IMR-90 (cell line): ENCODE data around the gene WNT4. TPM values are rescaled to one million over a fixed set of nuclear protein-coding genes. Genes with fewer than 3 reads are reported as not detected.

Experiments
- ATAC-seq: fragments of 200-7000 bp; cut with Tn5 transposase; 2 replicates; pipeline ENCODE4 v1.9.1; 2020; ENCODE audit warnings: low read depth, mild to moderate bottlenecking, moderate library complexity
- BruUV-seq: library from RNA; stranded (reverse); fragments of 400-500 nt; replicated peaks from 2 replicates; lab custom pipeline; 2021; lab: Mats Ljungman, UMichigan
- CTCF ChIA-PET: fragments of 300-600 bp; formaldehyde crosslinking; extraction: SDS; loops from one replicate; lab custom pipeline; 2021; ENCODE audit warnings: antibody characterized with exemption; lab: Yijun Ruan, JAX
- POLR2A ChIA-PET: fragments of 300-600 bp; sonication (Branson Sonifier 250); formaldehyde crosslinking; loops from one replicate; lab custom pipeline; 2022; ENCODE audit warnings: antibody characterized with exemption; ENCODE audit not compliant: unreplicated experiment; lab: Charles Lee
- DNase-seq: peaks from one replicate; pipeline ENCODE4 v3.0.0; 2013
- H2AFZ ChIP-seq: replicated peaks from 2 replicates; pipeline ENCODE3; 2013; ENCODE audit warnings: low read length, mild to moderate bottlenecking; ENCODE audit not compliant: poor library complexity
- H2AK5ac ChIP-seq: 2 replicates; pipeline ENCODE4 v1.6.1; 2013; ENCODE audit warnings: low read depth, low read length, inconsistent platforms
- H2AK9ac ChIP-seq: replicated peaks from 2 replicates; pipeline ENCODE3; 2013; ENCODE audit warnings: mild to moderate bottlenecking, low read depth, low read length, moderate library complexity; ENCODE audit not compliant: poor library complexity
- H2BK120ac ChIP-seq: 2 replicates; pipeline ENCODE4 v1.6.1; 2013; ENCODE audit warnings: low read depth, low read length, inconsistent platforms
- H2BK15ac ChIP-seq: 3 replicates; pipeline ENCODE4 v1.6.1; 2013; ENCODE audit warnings: low read depth, low read length, inconsistent platforms
- H2BK20ac ChIP-seq: 2 replicates; pipeline ENCODE4 v1.6.1; 2013; ENCODE audit warnings: low read depth, mild to moderate bottlenecking, inconsistent platforms, low read length, moderate library complexity
- H2BK5ac ChIP-seq: 2 replicates; pipeline ENCODE4 v1.6.1; 2013; ENCODE audit warnings: mild to moderate bottlenecking, low read depth, low read length, inconsistent platforms; ENCODE audit not compliant: poor library complexity, severe bottlenecking
- H3K14ac ChIP-seq: replicated peaks from 2 replicates; pipeline ENCODE4 v1.6.1; 2013; ENCODE audit warnings: low read depth, low read length, inconsistent platforms
- H3K18ac ChIP-seq: 2 replicates; pipeline ENCODE4 v1.6.1; 2013; ENCODE audit warnings: low read depth, low read length, control low read depth
- H3K23ac ChIP-seq: 2 replicates; pipeline ENCODE4 v1.6.1; 2013; ENCODE audit warnings: low read depth, low read length, inconsistent platforms
- H3K27ac ChIP-seq: 2 replicates; pipeline ENCODE4 v1.5.1; 2013; ENCODE audit warnings: mild to moderate bottlenecking, control low read depth, low read length; ENCODE audit not compliant: insufficient read depth
- H3K27me3 ChIP-seq: 2 replicates; pipeline ENCODE4 v1.6.1; 2013; ENCODE audit warnings: low read length; ENCODE audit not compliant: control insufficient read depth, insufficient read depth
- H3K36me3 ChIP-seq: 2 replicates; pipeline ENCODE4 v1.6.1; 2013; ENCODE audit warnings: low read length, mixed read lengths; ENCODE audit not compliant: control insufficient read depth, insufficient read depth
- H3K4ac ChIP-seq: 2 replicates; pipeline ENCODE4 v1.6.1; 2013; ENCODE audit warnings: low read depth, low read length, inconsistent platforms
- H3K4me1 ChIP-seq: 2 replicates; pipeline ENCODE4 v1.6.1; 2013; ENCODE audit warnings: low read length, mixed read lengths; ENCODE audit not compliant: control insufficient read depth, insufficient read depth
- H3K4me2 ChIP-seq: 2 replicates; pipeline ENCODE4 v1.6.1; 2013; ENCODE audit warnings: low read depth, mild to moderate bottlenecking, control low read depth, low read length, moderate library complexity
- H3K4me3 ChIP-seq: 2 replicates; pipeline ENCODE4 v1.5.1; 2013; ENCODE audit warnings: low read depth, mild to moderate bottlenecking, control low read depth, low read length, moderate library complexity; ENCODE audit not compliant: insufficient read depth
- H3K56ac ChIP-seq: 2 replicates; pipeline ENCODE4 v1.6.1; 2013; ENCODE audit warnings: low read length, inconsistent platforms; ENCODE audit not compliant: insufficient read depth; ENCODE audit errors: extremely low read depth
- H3K79me1 ChIP-seq, 2 experiments: 2 replicates each; pipeline ENCODE4 v1.6.1; 2013; ENCODE audit warnings: low read length in 2 of 2, inconsistent platforms in 1 of 2, low read depth in 1 of 2
- H3K9ac ChIP-seq: 2 replicates; pipeline ENCODE4 v1.6.1; 2013; ENCODE audit warnings: low read depth, low read length, control low read depth
- H3K9me1 ChIP-seq: 2 replicates; pipeline ENCODE4 v1.6.1; 2013; ENCODE audit warnings: low read length, inconsistent platforms; ENCODE audit not compliant: insufficient read depth
- H3K9me3 ChIP-seq: 2 replicates; pipeline ENCODE4 v1.6.1; 2013; ENCODE audit warnings: low read length; ENCODE audit not compliant: control insufficient read depth, insufficient read depth
- H4K20me1 ChIP-seq: 2 replicates; pipeline ENCODE4 v1.6.1; 2013; ENCODE audit warnings: low read length, inconsistent platforms; ENCODE audit not compliant: insufficient read depth
- H4K5ac ChIP-seq: 2 replicates; pipeline ENCODE4 v1.6.1; 2013; ENCODE audit warnings: mild to moderate bottlenecking, low read depth, low read length, control low read depth
- H4K8ac ChIP-seq, 2 experiments: 2 replicates each; pipeline ENCODE4 v1.6.1; 2013; ENCODE audit warnings: low read depth in 2 of 2, low read length in 2 of 2, control low read depth in 1 of 2, inconsistent platforms in 1 of 2
- H4K91ac ChIP-seq: 2 replicates; pipeline ENCODE4 v1.6.1; 2013; ENCODE audit warnings: low read depth, low read length, inconsistent platforms; ENCODE audit not compliant: insufficient read depth
- MAFK ChIP-seq: IDR thresholded peaks from 2 replicates; pipeline ENCODE4 v1.6.1; 2012; ENCODE audit warnings: low read depth, low read length, improper control_type of control experiment
- MXI1 ChIP-seq: IDR thresholded peaks from 2 replicates; pipeline ENCODE4 v1.6.1; 2012; ENCODE audit warnings: low read depth, mild to moderate bottlenecking, low read length, moderate library complexity, borderline replicate concordance
- RCOR1 ChIP-seq: IDR thresholded peaks from 2 replicates; pipeline ENCODE4 v1.6.1; 2012; ENCODE audit warnings: mild to moderate bottlenecking, low read length, improper control_type of control experiment; ENCODE audit not compliant: insufficient replicate concordance
- RFX5 ChIP-seq: IDR thresholded peaks from 2 replicates; pipeline ENCODE4 v1.8.0; 2012; ENCODE audit warnings: low read depth, mild to moderate bottlenecking, low read length, moderate library complexity
- SMC3 ChIP-seq: fragments of 150-350 bp; IDR thresholded peaks from 2 replicates; pipeline ENCODE4 v1.6.1; 2016; ENCODE audit warnings: low read depth, mild to moderate bottlenecking, antibody characterized with exemption, low read length, moderate library complexity
- WGBS, 2 experiments: methylation state at CpG; one replicate each; pipeline versions ENCODE4 v1.1.5 to v1.1.7; 2013; ENCODE audit warnings: missing lambda C conversion rate in 2 of 2; ENCODE audit not compliant: insufficient read length in 1 of 2; ENCODE audit errors: extremely low coverage in 2 of 2; 5-methylcytosine and 5-hydroxymethylcytosine counted together
- dilution Hi-C: fragments of 300-500 bp; cut with HindIII; formaldehyde crosslinking; loops from one replicate; pipeline ENCODE4 v1.14.3; 2018; ENCODE audit warnings: low sequenced_read_pairs; ENCODE audit not compliant: unreplicated experiment
- in situ Hi-C: fragments of 300-500 bp; cut with MboI; formaldehyde crosslinking; loops from 3 replicates; pipeline ENCODE4 v1.14.3; 2019; ENCODE audit warnings: low sequenced_read_pairs, inconsistent platforms, mixed read lengths
- intact Hi-C: fragments of 100-400 bp; cut with micrococcal nuclease; formaldehyde crosslinking; loops from 2 replicates; pipeline ENCODE4 v1.10.0; 2022
- polyA plus RNA-seq, 3 experiments: library from polyadenylated mRNA; depleted of rRNA; stranded (reverse); fragments of >200 nt; gene quantifications; 2 replicates each; pipeline ENCODE4 v1.2.3, GENCODE V29; 2012; ENCODE audit warnings: low replicate concordance in 1 of 3
- total RNA-seq: library from RNA; depleted of rRNA; stranded (reverse); fragments of >200 nt; gene quantifications from 2 replicates; pipeline ENCODE4 v1.2.3, GENCODE V29; 2012
- TF ChIP-seq, protein P1 (sequence below): fragments of 150-350 bp; IDR thresholded peaks from 2 replicates; pipeline ENCODE4 v1.6.1; 2016; ENCODE audit warnings: low read depth, mild to moderate bottlenecking, low read length, moderate library complexity, borderline replicate concordance
- TF ChIP-seq, protein P2 (sequence below): conservative IDR thresholded peaks from 2 replicates; pipeline ENCODE4 v1.5.1; 2012; ENCODE audit warnings: mild to moderate bottlenecking, low read depth, low read length, improper control_type of control experiment

The WNT4 gene
- total and polyA plus RNA-seq, 2 of the 4 experiments (the other 2 are of a cell fraction) = not detected

DNA sequence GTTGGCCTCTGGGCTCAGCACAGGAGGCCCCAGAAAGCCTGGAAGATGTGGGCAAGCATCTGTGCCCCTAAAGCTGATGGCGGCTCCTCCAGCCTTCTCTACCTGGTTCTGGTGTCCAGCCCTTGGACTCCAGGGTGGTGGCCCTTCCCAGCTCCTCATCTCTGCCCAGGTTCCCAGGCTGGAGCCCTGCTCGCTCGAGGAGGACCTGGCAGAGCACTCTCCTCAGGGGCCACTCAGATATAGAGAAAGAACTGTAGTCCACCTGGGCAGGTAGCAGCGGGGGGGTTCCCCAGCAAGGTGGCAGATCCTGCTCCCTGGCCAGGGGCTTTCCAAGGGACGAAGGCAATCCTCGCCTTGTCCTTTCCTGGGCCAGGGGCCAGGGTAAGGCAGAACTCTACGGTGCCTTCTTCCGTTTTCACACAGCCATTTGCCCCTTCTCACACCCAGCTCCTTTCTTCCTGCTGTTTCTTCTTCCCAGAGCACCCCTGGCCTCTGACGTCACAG, 18.9 kb downstream of the WNT4 start:
- 85% methylated on average over 3 of the region's 9 CpGs; no CpG with 5 or more reads in 1 of the 2 experiments for WGBS, 2 experiments
- in situ Hi-C loops = no loop called here

More for the DNA sequence above, 18.9 kb downstream of the WNT4 start:
- Histone ChIP-seq H4K8ac (no peak overlapping the region), H2BK120ac (no peak overlapping the region), H3K14ac (no peak overlapping the region), H3K4me3 (no peak overlapping the region), H4K91ac (no peak overlapping the region), H3K4ac (no peak overlapping the region; the same call in 1 of the 2 replicates), H2BK5ac (no peak overlapping the region), H2BK20ac (no peak overlapping the region), H2AK9ac (no peak overlapping the region), H3K4me2 (no peak overlapping the region), H2AFZ (no peak overlapping the region), H2BK15ac (no peak overlapping the region), H3K9me1 (peaks cover 25% of the 10 kb centered on the region; the same call in 1 of the 2 replicates), H3K56ac (no peak overlapping the region), H4K20me1 (peaks cover 47% of the 10 kb centered on the region), H3K23ac (no peak overlapping the region), H2AK5ac (no peak overlapping the region), H3K9ac (no peak overlapping the region), H3K27me3 (no peaks in the 10 kb centered on the region), H3K18ac (no peak overlapping the region), H3K79me1 (peaks cover 4 to 41% of the 10 kb centered on the region in 2 experiments), H3K27ac (no peak overlapping the region), H4K5ac (no peak overlapping the region), H3K36me3 (peaks cover 15% of the 10 kb centered on the region; the same call in 1 of the 2 replicates), H3K9me3 (no peaks in the 10 kb centered on the region), H3K4me1 (peaks cover 4% of the 10 kb centered on the region; the same call in 1 of the 2 replicates)
- intact Hi-C loops (no loop called here), dilution Hi-C loops (no loop called here)
- BruUV-seq = no TSS peak
- TF ChIP-seq MXI1 = no peak
- no peak for TF ChIP-seq RFX5
- no peak for TF ChIP-seq MAFK
- no peak for TF ChIP-seq RCOR1
- TF ChIP-seq, protein P1, sequence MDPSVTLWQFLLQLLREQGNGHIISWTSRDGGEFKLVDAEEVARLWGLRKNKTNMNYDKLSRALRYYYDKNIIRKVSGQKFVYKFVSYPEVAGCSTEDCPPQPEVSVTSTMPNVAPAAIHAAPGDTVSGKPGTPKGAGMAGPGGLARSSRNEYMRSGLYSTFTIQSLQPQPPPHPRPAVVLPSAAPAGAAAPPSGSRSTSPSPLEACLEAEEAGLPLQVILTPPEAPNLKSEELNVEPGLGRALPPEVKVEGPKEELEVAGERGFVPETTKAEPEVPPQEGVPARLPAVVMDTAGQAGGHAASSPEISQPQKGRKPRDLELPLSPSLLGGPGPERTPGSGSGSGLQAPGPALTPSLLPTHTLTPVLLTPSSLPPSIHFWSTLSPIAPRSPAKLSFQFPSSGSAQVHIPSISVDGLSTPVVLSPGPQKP = no peak
- TF ChIP-seq, protein P2, sequence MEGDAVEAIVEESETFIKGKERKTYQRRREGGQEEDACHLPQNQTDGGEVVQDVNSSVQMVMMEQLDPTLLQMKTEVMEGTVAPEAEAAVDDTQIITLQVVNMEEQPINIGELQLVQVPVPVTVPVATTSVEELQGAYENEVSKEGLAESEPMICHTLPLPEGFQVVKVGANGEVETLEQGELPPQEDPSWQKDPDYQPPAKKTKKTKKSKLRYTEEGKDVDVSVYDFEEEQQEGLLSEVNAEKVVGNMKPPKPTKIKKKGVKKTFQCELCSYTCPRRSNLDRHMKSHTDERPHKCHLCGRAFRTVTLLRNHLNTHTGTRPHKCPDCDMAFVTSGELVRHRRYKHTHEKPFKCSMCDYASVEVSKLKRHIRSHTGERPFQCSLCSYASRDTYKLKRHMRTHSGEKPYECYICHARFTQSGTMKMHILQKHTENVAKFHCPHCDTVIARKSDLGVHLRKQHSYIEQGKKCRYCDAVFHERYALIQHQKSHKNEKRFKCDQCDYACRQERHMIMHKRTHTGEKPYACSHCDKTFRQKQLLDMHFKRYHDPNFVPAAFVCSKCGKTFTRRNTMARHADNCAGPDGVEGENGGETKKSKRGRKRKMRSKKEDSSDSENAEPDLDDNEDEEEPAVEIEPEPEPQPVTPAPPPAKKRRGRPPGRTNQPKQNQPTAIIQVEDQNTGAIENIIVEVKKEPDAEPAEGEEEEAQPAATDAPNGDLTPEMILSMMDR = no peak
- TF ChIP-seq SMC3 = no peak
- CTCF ChIA-PET = interaction anchor here (1.1 kb wide), 1 partner anchor 292 kb away, joined by 4 read pairs; no protein-coding TSS in a partner anchor
- POLR2A ChIA-PET = no interaction called here
- DNase-seq = no peak
- ATAC-seq = no peak
